HL-60 (cell line): ENCODE results near the gene VPS9D1.

ENCODE experiments used
- DNase-seq, 2 experiments: peaks; one replicate each; pipeline ENCODE4 v3.0.0-alpha.2; 2010 to 2020; ENCODE audit warnings: low read depth in 1 of 2, low spot score in 1 of 2
- H3K27ac ChIP-seq: fragments of 250-450 bp; sonication (Bioruptor Pico); replicated peaks from 2 replicates; pipeline ENCODE4 v1.5.1; 2020; ENCODE audit warnings: mild to moderate bottlenecking, moderate library complexity
- H3K27me3 ChIP-seq: fragments of 250-450 bp; sonication (Bioruptor Pico); 2 replicates; pipeline ENCODE4 v1.5.1; 2021; ENCODE audit warnings: mild to moderate bottlenecking, moderate library complexity; ENCODE audit not compliant: insufficient read depth, poor library complexity, severe bottlenecking
- H3K4me3 ChIP-seq: replicated peaks from 2 replicates; pipeline ENCODE4 v1.5.1; 2011; ENCODE audit warnings: mild to moderate bottlenecking, control low read depth, low read length; ENCODE audit not compliant: insufficient read depth
- CTCF ChIP-seq: IDR thresholded peaks from one replicate; pipeline ENCODE4 v1.5.1; 2011; ENCODE audit warnings: low read length, control low read depth, inconsistent platforms; ENCODE audit not compliant: insufficient read depth
- GABPA ChIP-seq: IDR thresholded peaks from 2 replicates; pipeline ENCODE4 v1.6.1; 2012; ENCODE audit warnings: low read depth
- POLR2AphosphoS5 ChIP-seq: IDR thresholded peaks from 2 replicates; pipeline ENCODE4 v1.6.1; 2012; ENCODE audit warnings: low read depth
- REST ChIP-seq: IDR thresholded peaks from 2 replicates; pipeline ENCODE4 v1.6.1; 2012; ENCODE audit warnings: low read depth; ENCODE audit not compliant: insufficient replicate concordance
- SPI1 ChIP-seq: IDR thresholded peaks from 2 replicates; pipeline ENCODE4 v1.6.1; 2012; ENCODE audit warnings: low read depth, mild to moderate bottlenecking, borderline replicate concordance

The VPS9D1 gene

GRCh38 chr16:89738072-89738377 lies 17.3 kb upstream of the VPS9D1 start:
- Histone ChIP-seq H3K27me3 (no peaks in the 10 kb centered on the region), H3K4me3 (no peak overlapping the region), H3K27ac (no peak overlapping the region)
- DNase-seq: no peak
- no peak for TF ChIP-seq CTCF
- TF ChIP-seq POLR2AphosphoS5: no peak
- TF ChIP-seq SPI1: no peak
- no peak for TF ChIP-seq REST
- TF ChIP-seq GABPA: no peak

GRCh38 chr16:89737341-89738071 lies 16.8 kb upstream of the VPS9D1 start:
- no peak for DNase-seq
- Histone ChIP-seq H3K27ac (no peak overlapping the region), H3K27me3 (no peaks in the 10 kb centered on the region), H3K4me3 (no peak overlapping the region)
- no peak for TF ChIP-seq SPI1
- TF ChIP-seq GABPA: no peak
- TF ChIP-seq REST: no peak
- TF ChIP-seq POLR2AphosphoS5: no peak
- TF ChIP-seq CTCF: no peak

GRCh38 chr16:89736554-89736953 lies 15.9 kb upstream of the VPS9D1 start:
- no peak overlapping the region for H3K4me3 ChIP-seq
- DNase-seq: no peak
- H3K27me3 ChIP-seq: no peaks in the 10 kb centered on the region
- TF ChIP-seq REST (no peak), SPI1 (no peak), POLR2AphosphoS5 (no peak), GABPA (no peak), CTCF (no peak)
- no peak overlapping the region for H3K27ac ChIP-seq
